Liver (tissue), 9 donors: ENCODE results near the gene TBX2. TPM values are rescaled to one million over a fixed set of nuclear protein-coding genes. Genes with fewer than 3 reads are reported as not detected.

Source experiments
- DNase-seq: peaks from one replicate; pipeline ENCODE4 v3.0.0-alpha.2; 2017; ENCODE audit warnings: low spot score
- H3K27ac ChIP-seq, 2 donors: one replicate each; pipeline ENCODE4 v1.7.0; 2013; ENCODE audit warnings: inconsistent platforms in 2 of 2, low read length in 2 of 2, control low read depth in 1 of 2, low read depth in 1 of 2, mild to moderate bottlenecking in 1 of 2
- H3K27me3 ChIP-seq, 4 donors: one replicate each; pipeline versions ENCODE4 v1.6.1 to v1.7.0; 2013; ENCODE audit warnings: low read length in 3 of 4, inconsistent platforms in 1 of 4, mild to moderate bottlenecking in 1 of 4, moderate library complexity in 1 of 4; ENCODE audit not compliant: control insufficient read depth in 4 of 4, insufficient read depth in 4 of 4
- H3K36me3 ChIP-seq, 4 donors: one replicate each; pipeline versions ENCODE4 v1.6.1 to v1.7.0; 2013; ENCODE audit warnings: low read length in 3 of 4, mild to moderate bottlenecking in 3 of 4, low read depth in 1 of 4, moderate library complexity in 1 of 4; ENCODE audit not compliant: control insufficient read depth in 4 of 4, insufficient read depth in 3 of 4
- H3K4me1 ChIP-seq, 4 donors: one replicate each; pipeline versions ENCODE4 v1.6.1 to v1.7.0; 2013; ENCODE audit warnings: low read length in 3 of 4, mild to moderate bottlenecking in 3 of 4, moderate library complexity in 1 of 4; ENCODE audit not compliant: control insufficient read depth in 4 of 4, insufficient read depth in 4 of 4
- H3K4me3 ChIP-seq, 3 donors: one replicate each; pipeline versions ENCODE4 v1.6.1 to v1.7.0; 2013; ENCODE audit warnings: low read length in 3 of 3, control low read depth in 1 of 3, low read depth in 1 of 3, mild to moderate bottlenecking in 1 of 3
- H3K9ac ChIP-seq, 2 donors: one replicate each; pipeline ENCODE4 v1.7.0; 2013; ENCODE audit warnings: low read length in 2 of 2, mild to moderate bottlenecking in 2 of 2, moderate library complexity in 2 of 2, control low read depth in 1 of 2, low read depth in 1 of 2
- H3K9me3 ChIP-seq, 4 donors: one replicate each; pipeline versions ENCODE4 v1.6.1 to v1.7.0; 2013; ENCODE audit warnings: low read length in 3 of 4; ENCODE audit not compliant: control insufficient read depth in 4 of 4
- EGR1 ChIP-seq, 2 donors: IDR thresholded peaks; 2 replicates each; pipeline ENCODE4 v1.6.1; 2016 to 2018; ENCODE audit warnings: antibody characterized with exemption in 2 of 2, low read depth in 2 of 2
- FOXA1 ChIP-seq: IDR thresholded peaks from 2 replicates; pipeline ENCODE4 v1.6.1; 2016; ENCODE audit warnings: antibody characterized with exemption
- FOXA2 ChIP-seq: IDR thresholded peaks from 2 replicates; pipeline ENCODE4 v1.6.1; 2016; ENCODE audit warnings: antibody characterized with exemption
- GABPA ChIP-seq, 2 donors: IDR thresholded peaks in 1 of 2; conservative IDR thresholded peaks in 1 of 2; 2 replicates each; pipeline ENCODE4 v1.6.1; 2016; ENCODE audit warnings: antibody characterized with exemption in 2 of 2, mild to moderate bottlenecking in 1 of 2, moderate library complexity in 1 of 2
- HNF4A ChIP-seq, 2 donors: conservative IDR thresholded peaks; 2 replicates each; pipeline ENCODE4 v1.6.1; 2016; ENCODE audit warnings: antibody characterized with exemption in 2 of 2, mild to moderate bottlenecking in 2 of 2
- HNF4G ChIP-seq: IDR thresholded peaks from 2 replicates; pipeline ENCODE4 v1.6.1; 2016; ENCODE audit warnings: antibody characterized with exemption
- JUND ChIP-seq, 2 donors: IDR thresholded peaks; 2 replicates each; pipeline ENCODE4 v1.6.1; 2016; ENCODE audit warnings: antibody characterized with exemption in 2 of 2
- NR2F2 ChIP-seq: IDR thresholded peaks from 2 replicates; pipeline ENCODE4 v1.6.1; 2016; ENCODE audit warnings: antibody characterized with exemption
- RXRA ChIP-seq, 2 donors: IDR thresholded peaks; 2 replicates each; pipeline ENCODE4 v1.6.1; 2017 to 2018; ENCODE audit warnings: antibody characterized with exemption in 2 of 2, mild to moderate bottlenecking in 1 of 2
- SP1 ChIP-seq: IDR thresholded peaks from 2 replicates; pipeline ENCODE4 v1.6.1; 2018; ENCODE audit warnings: antibody characterized with exemption, mild to moderate bottlenecking
- TAF1 ChIP-seq: conservative IDR thresholded peaks from 2 replicates; pipeline ENCODE4 v1.6.1; 2016; ENCODE audit warnings: antibody characterized with exemption, mild to moderate bottlenecking
- YY1 ChIP-seq: IDR thresholded peaks from 2 replicates; pipeline ENCODE4 v1.6.1; 2016; ENCODE audit warnings: antibody characterized with exemption, mild to moderate bottlenecking
- WGBS: extraction: QIAGEN DNeasy Blood & Tissue Kit; methylation state at CpG from one replicate; pipeline ENCODE4 v1.1.7; 2013; 5-methylcytosine and 5-hydroxymethylcytosine counted together
- polyA plus RNA-seq, 2 donors: library from polyadenylated mRNA; stranded (reverse) in 1 of 2; unstranded in 1 of 2; fragments of 200-250 nt in 1 of 2; fragments of >200 nt in 1 of 2; fragmentation: Nextera tagmentation in 1 of 2; extraction: Ambion mirVana in 1 of 2; gene quantifications; one replicate each; pipeline versions ENCODE4 v1.2.1 to v1.2.3, GENCODE V29; 2013 to 2015
- total RNA-seq, 2 donors: library from RNA; depleted of rRNA; stranded (reverse); fragments of >200 nt; gene quantifications; one replicate each; pipeline ENCODE4 v1.2.3, GENCODE V29; 2014
- TF ChIP-seq, protein P1 (sequence below): IDR thresholded peaks from 2 replicates; pipeline ENCODE4 v1.6.1; 2016; ENCODE audit warnings: antibody characterized with exemption, mild to moderate bottlenecking
- TF ChIP-seq, protein P2 (sequence below): fragments of 150-350 bp; IDR thresholded peaks from 2 replicates; pipeline ENCODE4 v1.5.1; 2017; ENCODE audit warnings: improper control_type of control experiment, low read depth, low read length; ENCODE audit not compliant: missing input control
- TF ChIP-seq, protein P3 (sequence below): IDR thresholded peaks from 2 replicates; pipeline ENCODE4 v1.6.1; 2016; ENCODE audit warnings: antibody characterized with exemption
- TF ChIP-seq, protein P4 (sequence below): IDR thresholded peaks from 2 replicates; pipeline ENCODE4 v1.6.1; 2016; ENCODE audit warnings: antibody characterized with exemption
- TF ChIP-seq, protein P5 (sequence below): IDR thresholded peaks from 2 replicates; pipeline ENCODE4 v1.6.1; 2016; ENCODE audit warnings: antibody characterized with exemption
- donor health status: healthy.
- donor health status: healthy.
- donor health status: healthy.
- donor health status: healthy.
- donor health status: healthy.

The TBX2 gene
- total and polyA plus RNA-seq, 4 donors, result 0.85 to 3.1 (median 2.5) TPM

DNA sequence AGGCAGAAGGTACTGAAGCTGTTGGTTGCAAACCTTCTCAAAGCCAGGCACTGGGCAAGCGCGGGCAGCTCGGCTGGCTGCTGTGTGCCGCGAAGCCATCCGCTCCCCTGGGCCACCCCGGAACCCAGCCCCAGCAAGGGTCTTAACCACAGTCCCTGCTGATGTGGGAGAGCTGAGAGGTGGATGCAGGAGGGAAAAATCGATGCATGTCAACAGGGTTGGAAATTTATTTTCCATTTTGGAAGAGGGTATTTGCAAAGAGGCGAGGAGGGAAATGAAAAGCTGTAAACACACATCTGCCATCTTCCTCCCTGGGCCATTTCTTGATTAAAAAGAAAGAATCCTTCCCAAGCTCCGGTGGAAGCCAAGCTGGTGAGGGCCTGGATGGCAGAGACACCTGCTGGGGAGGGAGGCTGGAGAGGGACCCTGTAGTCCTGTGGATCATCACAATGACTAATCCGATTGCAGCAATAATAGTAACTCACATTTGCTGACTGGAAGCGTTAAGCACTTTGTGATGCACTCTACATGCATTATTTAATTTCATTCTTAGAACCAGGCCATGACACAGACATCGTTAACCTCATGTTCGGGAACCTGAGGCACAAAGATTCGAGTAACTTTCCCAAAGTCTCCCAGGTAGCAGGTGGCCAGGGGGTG, 13.9 kb upstream of the TBX2 start:
- Histone ChIP-seq H3K27ac (no peak overlapping the region), H3K4me3 (no peak overlapping the region), H3K9ac (no peak overlapping the region), H3K4me1 (peaks cover 0 to 4% (median 1%) of the 10 kb centered on the region in 4 donors), H3K36me3 (no peaks in the 10 kb centered on the region), H3K9me3 (no peaks in the 10 kb centered on the region), H3K27me3 (no peaks in the 10 kb centered on the region)
- 96% methylated on average over 15 of the region's 15 CpGs for WGBS
- TF ChIP-seq, protein P1, sequence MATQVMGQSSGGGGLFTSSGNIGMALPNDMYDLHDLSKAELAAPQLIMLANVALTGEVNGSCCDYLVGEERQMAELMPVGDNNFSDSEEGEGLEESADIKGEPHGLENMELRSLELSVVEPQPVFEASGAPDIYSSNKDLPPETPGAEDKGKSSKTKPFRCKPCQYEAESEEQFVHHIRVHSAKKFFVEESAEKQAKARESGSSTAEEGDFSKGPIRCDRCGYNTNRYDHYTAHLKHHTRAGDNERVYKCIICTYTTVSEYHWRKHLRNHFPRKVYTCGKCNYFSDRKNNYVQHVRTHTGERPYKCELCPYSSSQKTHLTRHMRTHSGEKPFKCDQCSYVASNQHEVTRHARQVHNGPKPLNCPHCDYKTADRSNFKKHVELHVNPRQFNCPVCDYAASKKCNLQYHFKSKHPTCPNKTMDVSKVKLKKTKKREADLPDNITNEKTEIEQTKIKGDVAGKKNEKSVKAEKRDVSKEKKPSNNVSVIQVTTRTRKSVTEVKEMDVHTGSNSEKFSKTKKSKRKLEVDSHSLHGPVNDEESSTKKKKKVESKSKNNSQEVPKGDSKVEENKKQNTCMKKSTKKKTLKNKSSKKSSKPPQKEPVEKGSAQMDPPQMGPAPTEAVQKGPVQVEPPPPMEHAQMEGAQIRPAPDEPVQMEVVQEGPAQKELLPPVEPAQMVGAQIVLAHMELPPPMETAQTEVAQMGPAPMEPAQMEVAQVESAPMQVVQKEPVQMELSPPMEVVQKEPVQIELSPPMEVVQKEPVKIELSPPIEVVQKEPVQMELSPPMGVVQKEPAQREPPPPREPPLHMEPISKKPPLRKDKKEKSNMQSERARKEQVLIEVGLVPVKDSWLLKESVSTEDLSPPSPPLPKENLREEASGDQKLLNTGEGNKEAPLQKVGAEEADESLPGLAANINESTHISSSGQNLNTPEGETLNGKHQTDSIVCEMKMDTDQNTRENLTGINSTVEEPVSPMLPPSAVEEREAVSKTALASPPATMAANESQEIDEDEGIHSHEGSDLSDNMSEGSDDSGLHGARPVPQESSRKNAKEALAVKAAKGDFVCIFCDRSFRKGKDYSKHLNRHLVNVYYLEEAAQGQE, result no peak
- no peak for TF ChIP-seq FOXA2
- TF ChIP-seq GABPA (IDR thresholded peaks at IDR 0.05 in 1 of 2, conservative IDR thresholded peaks at IDR 0.05 in 1 of 2), result no peak
- TF ChIP-seq YY1, result no peak
- TF ChIP-seq, protein P2, sequence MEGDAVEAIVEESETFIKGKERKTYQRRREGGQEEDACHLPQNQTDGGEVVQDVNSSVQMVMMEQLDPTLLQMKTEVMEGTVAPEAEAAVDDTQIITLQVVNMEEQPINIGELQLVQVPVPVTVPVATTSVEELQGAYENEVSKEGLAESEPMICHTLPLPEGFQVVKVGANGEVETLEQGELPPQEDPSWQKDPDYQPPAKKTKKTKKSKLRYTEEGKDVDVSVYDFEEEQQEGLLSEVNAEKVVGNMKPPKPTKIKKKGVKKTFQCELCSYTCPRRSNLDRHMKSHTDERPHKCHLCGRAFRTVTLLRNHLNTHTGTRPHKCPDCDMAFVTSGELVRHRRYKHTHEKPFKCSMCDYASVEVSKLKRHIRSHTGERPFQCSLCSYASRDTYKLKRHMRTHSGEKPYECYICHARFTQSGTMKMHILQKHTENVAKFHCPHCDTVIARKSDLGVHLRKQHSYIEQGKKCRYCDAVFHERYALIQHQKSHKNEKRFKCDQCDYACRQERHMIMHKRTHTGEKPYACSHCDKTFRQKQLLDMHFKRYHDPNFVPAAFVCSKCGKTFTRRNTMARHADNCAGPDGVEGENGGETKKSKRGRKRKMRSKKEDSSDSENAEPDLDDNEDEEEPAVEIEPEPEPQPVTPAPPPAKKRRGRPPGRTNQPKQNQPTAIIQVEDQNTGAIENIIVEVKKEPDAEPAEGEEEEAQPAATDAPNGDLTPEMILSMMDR, result no peak
- TF ChIP-seq, protein P3, sequence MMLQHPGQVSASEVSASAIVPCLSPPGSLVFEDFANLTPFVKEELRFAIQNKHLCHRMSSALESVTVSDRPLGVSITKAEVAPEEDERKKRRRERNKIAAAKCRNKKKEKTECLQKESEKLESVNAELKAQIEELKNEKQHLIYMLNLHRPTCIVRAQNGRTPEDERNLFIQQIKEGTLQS, result no peak
- TF ChIP-seq TAF1, result no peak
- no peak for TF ChIP-seq NR2F2
- TF ChIP-seq HNF4G, result no peak
- TF ChIP-seq SP1, result no peak
- TF ChIP-seq RXRA (IDR thresholded peaks at IDR 0.05), result no peak
- TF ChIP-seq FOXA1, result no peak
- TF ChIP-seq, protein P4, sequence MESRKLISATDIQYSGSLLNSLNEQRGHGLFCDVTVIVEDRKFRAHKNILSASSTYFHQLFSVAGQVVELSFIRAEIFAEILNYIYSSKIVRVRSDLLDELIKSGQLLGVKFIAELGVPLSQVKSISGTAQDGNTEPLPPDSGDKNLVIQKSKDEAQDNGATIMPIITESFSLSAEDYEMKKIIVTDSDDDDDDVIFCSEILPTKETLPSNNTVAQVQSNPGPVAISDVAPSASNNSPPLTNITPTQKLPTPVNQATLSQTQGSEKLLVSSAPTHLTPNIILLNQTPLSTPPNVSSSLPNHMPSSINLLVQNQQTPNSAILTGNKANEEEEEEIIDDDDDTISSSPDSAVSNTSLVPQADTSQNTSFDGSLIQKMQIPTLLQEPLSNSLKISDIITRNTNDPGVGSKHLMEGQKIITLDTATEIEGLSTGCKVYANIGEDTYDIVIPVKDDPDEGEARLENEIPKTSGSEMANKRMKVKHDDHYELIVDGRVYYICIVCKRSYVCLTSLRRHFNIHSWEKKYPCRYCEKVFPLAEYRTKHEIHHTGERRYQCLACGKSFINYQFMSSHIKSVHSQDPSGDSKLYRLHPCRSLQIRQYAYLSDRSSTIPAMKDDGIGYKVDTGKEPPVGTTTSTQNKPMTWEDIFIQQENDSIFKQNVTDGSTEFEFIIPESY, result no peak
- no peak for TF ChIP-seq EGR1 (IDR thresholded peaks at IDR 0.05; ENCODE audit: low read depth in 2 of 2)
- TF ChIP-seq, protein P5, sequence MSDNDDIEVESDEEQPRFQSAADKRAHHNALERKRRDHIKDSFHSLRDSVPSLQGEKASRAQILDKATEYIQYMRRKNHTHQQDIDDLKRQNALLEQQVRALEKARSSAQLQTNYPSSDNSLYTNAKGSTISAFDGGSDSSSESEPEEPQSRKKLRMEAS, result no peak
- TF ChIP-seq HNF4A (conservative IDR thresholded peaks at IDR 0.05), result no peak
- TF ChIP-seq JUND (IDR thresholded peaks at IDR 0.05), result no peak
- no peak for DNase-seq
